Motor neuron (in vitro differentiated cells): Measurements from ENCODE around the gene TM2D1. TPM values are rescaled to one million over a fixed set of nuclear protein-coding genes. Genes with fewer than 3 reads are reported as not detected.

ENCODE experiments used
- ATAC-seq, 8 experiments: fragments of 200-7000 bp; cut with Tn5 transposase; replicated peaks in 6 of 8; 2 replicates each; pipeline ENCODE4 v1.8.0; 2021; ENCODE audit warnings: mild to moderate bottlenecking in 8 of 8, moderate library complexity in 8 of 8
- H3K27ac ChIP-seq, 2 donors: fragments of 250-450 bp; sonication (Bioruptor Pico); 2 replicates each; pipeline ENCODE4 v1.9.0; 2021; ENCODE audit warnings: antibody characterized with exemption in 2 of 2, mild to moderate bottlenecking in 2 of 2, moderate library complexity in 1 of 2
- H3K4me1 ChIP-seq, 2 donors: fragments of 250-450 bp; sonication (Bioruptor Pico); replicated peaks in 1 of 2; 2 replicates each; pipeline ENCODE4 v1.6.1; 2021; ENCODE audit warnings: antibody characterized with exemption in 2 of 2, mild to moderate bottlenecking in 2 of 2, moderate library complexity in 1 of 2
- H3K4me3 ChIP-seq, 5 donors: fragments of 250-450 bp; sonication (Bioruptor Pico); 2 replicates each; pipeline ENCODE4 v1.9.0; 2021; ENCODE audit warnings: antibody characterized with exemption in 5 of 5, mild to moderate bottlenecking in 5 of 5, moderate library complexity in 4 of 5
- WGBS, 10 experiments: fragments of 450-650 bp; shearing (Covaris generic); methylation state at CpG; one replicate each; pipeline ENCODE4 v1.0.0; 2022; 5-methylcytosine and 5-hydroxymethylcytosine counted together
- in situ Hi-C, 9 experiments: fragments of 400-800 bp; cut with MboI; loops; one replicate each; pipeline ENCODE4 v1.15.0; 2021; ENCODE audit warnings: low sequenced_read_pairs in 9 of 9, low pct_unique_long_range_greater_than_20kb in 2 of 9; ENCODE audit not compliant: unreplicated experiment in 9 of 9
- total RNA-seq, 8 experiments: library from RNA; unstranded; fragments of 300-600 nt; gene quantifications; 2 replicates each; pipeline versions ENCODE4 v1.2.3 to v1.2.4, GENCODE V29; 2022

TM2D1 gene
- total RNA-seq, 8 experiments from 2014 or later, result 38.2 to 84.8 (median 57.2) TPM

GRCh38 chr1:61638296-61638695 lies 86.6 kb downstream of the TM2D1 start:
- in situ Hi-C loops, result loop anchor here in 1 of 9 experiments (25.0 kb wide), 1 partner anchor 176 kb away; no protein-coding TSS in a partner anchor
- Histone ChIP-seq H3K27ac (no peak overlapping the region), H3K4me1 (peaks cover 0 to 2% of the 10 kb centered on the region in 2 donors), H3K4me3 (no peak overlapping the region)
- ATAC-seq, result peak in 1 of 8 experiments; percentile 44
- WGBS, 10 experiments, result 26 to 100% (median 92%) methylated on average over 2 of the region's 2 CpGs; no CpG with 5 or more reads in 3 of the 10 experiments

- 94 to 100% (median 98%) methylated on average over 2 of the region's 2 CpGs; no CpG with 5 or more reads in 2 of the 10 experiments for WGBS, 10 experiments
- Histone ChIP-seq H3K4me3 (no peak overlapping the region), H3K4me1 (peaks cover 0 to 2% of the 10 kb centered on the region in 2 donors), H3K27ac (no peak overlapping the region)
- in situ Hi-C loops, result loop anchor here in 1 of 9 experiments (25.0 kb wide), 1 partner anchor 175 kb away; no protein-coding TSS in a partner anchor
- ATAC-seq, result no peak
Observed at GRCh38 chr1:61637470-61637869, 87.5 kb downstream of the TM2D1 start.

GRCh38 chr1:61636814-61637213 lies 88.1 kb downstream of the TM2D1 start:
- WGBS, 10 experiments, result 52 to 75% (median 67%) methylated on average over 1 to 3 of the region's 3 CpGs; no CpG with 5 or more reads in 1 of the 10 experiments
- H3K4me1 ChIP-seq, result peaks cover 0 to 2% of the 10 kb centered on the region in 2 donors
- ATAC-seq, result peak in 1 of 8 experiments; percentile 76
- H3K27ac ChIP-seq, result no peak overlapping the region
- H3K4me3 ChIP-seq, result no peak overlapping the region
- in situ Hi-C loops, result loop anchor here in 1 of 9 experiments (25.0 kb wide), 1 partner anchor 175 kb away; no protein-coding TSS in a partner anchor

- 49 to 97% (median 86%) methylated on average over 2 to 4 of the region's 4 CpGs for WGBS, 10 experiments
- Histone ChIP-seq H3K4me1 (no peaks in the 10 kb centered on the region), H3K4me3 (no peak overlapping the region), H3K27ac (no peak overlapping the region)
- ATAC-seq, result no peak
- in situ Hi-C loops, result loop anchor here in 1 of 9 experiments (25.0 kb wide), 1 partner anchor 174 kb away; no protein-coding TSS in a partner anchor
Observed at GRCh38 chr1:61636376-61636775, 88.6 kb downstream of the TM2D1 start.

- Histone ChIP-seq H3K4me3 (no peak overlapping the region), H3K4me1 (no peaks in the 10 kb centered on the region), H3K27ac (no peak overlapping the region)
- 20 to 92% (median 51%) methylated on average over 1 to 4 of the region's 4 CpGs for WGBS, 10 experiments
- in situ Hi-C loops, result loop anchor here in 1 of 9 experiments (25.0 kb wide), 1 partner anchor 173 kb away; no protein-coding TSS in a partner anchor
- ATAC-seq, result peak in 1 of 8 experiments; percentile 48
Observed at GRCh38 chr1:61635557-61635956, 89.4 kb downstream of the TM2D1 start.

GRCh38 chr1:61631436-61631835 lies 93.5 kb downstream of the TM2D1 start:
- ATAC-seq, result no peak
- in situ Hi-C loops, result loop anchor here in 1 of 9 experiments (25.0 kb wide), 1 partner anchor 169 kb away; no protein-coding TSS in a partner anchor
- Histone ChIP-seq H3K27ac (no peak overlapping the region), H3K4me1 (no peaks in the 10 kb centered on the region), H3K4me3 (no peak overlapping the region)
- 25 to 100% (median 100%) methylated on average over 1 of the region's 1 CpG; no CpG with 5 or more reads in 1 of the 10 experiments for WGBS, 10 experiments

Other genes with a start within 250 kb of the TM2D1 start
- gene PATJ, start 17.3 kb upstream of the TM2D1 start, total RNA-seq, result 100 to 1,000 TPM in 1 of 8 experiments, 10 to 100 TPM in 6, 1 to 10 TPM in 1; 2.7 to 173 (median 22.4) TPM